Endothelial cell of umbilical vein (primary cell): ENCODE data around the gene AUTS2. TPM values are rescaled to one million over a fixed set of nuclear protein-coding genes. Genes with fewer than 3 reads are reported as not detected.

Experiments
- BruUV-seq: library from RNA; stranded (reverse); fragments of 400-500 nt; replicated peaks from 2 replicates; lab custom pipeline; 2021; lab: Mats Ljungman, UMichigan
- CTCF ChIA-PET: fragments of 300-600, 350-600 bp; sonication (Branson Sonifier 250); formaldehyde crosslinking; loops from one replicate; lab custom pipeline; 2021; ENCODE audit warnings: antibody characterized with exemption, inconsistent platforms; lab: Charles Lee
- POLR2A ChIA-PET: fragments of 300-600, 350-600 bp; sonication (Branson Sonifier 250); formaldehyde crosslinking; loops from one replicate; lab custom pipeline; 2021; ENCODE audit warnings: antibody characterized with exemption, inconsistent platforms; lab: Charles Lee
- DNase-seq: peaks from one replicate; pipeline ENCODE4 v3.0.0-alpha.2; 2011; ENCODE audit warnings: low read depth, low spot score
- FAIRE-seq: peaks from 2 replicates; lab custom pipeline; 2011; peaks lifted over from hg19 to GRCh38; lab: Jason Lieb, UNC
- H2AFZ ChIP-seq: 2 replicates; pipeline ENCODE4 v1.6.0; 2012; ENCODE audit warnings: low read depth, low read length, control low read depth, inconsistent platforms
- H3K27ac ChIP-seq: 2 replicates; pipeline ENCODE4 v1.5.1; 2011; ENCODE audit warnings: low read depth, mild to moderate bottlenecking, control low read depth, low read length, moderate library complexity; ENCODE audit not compliant: insufficient read depth
- H3K27me3 ChIP-seq, 2 experiments: 2 replicates each; pipeline versions ENCODE4 v1.6.0 to v1.6.1; 2011; ENCODE audit warnings: low read length in 2 of 2, mixed read lengths in 1 of 2; ENCODE audit not compliant: control insufficient read depth in 2 of 2, insufficient read depth in 2 of 2
- H3K36me3 ChIP-seq, 2 experiments: 2 replicates in 1 of 2; 3 replicates in 1 of 2; pipeline ENCODE4 v1.5.1; 2011; ENCODE audit warnings: low read length in 2 of 2, mild to moderate bottlenecking in 1 of 2, moderate library complexity in 1 of 2; ENCODE audit not compliant: control insufficient read depth in 2 of 2, insufficient read depth in 2 of 2; ENCODE audit errors: extremely low read depth in 1 of 2
- H3K4me1 ChIP-seq: 3 replicates; pipeline ENCODE4 v1.5.1; 2011; ENCODE audit warnings: mild to moderate bottlenecking, low read length; ENCODE audit not compliant: control insufficient read depth, insufficient read depth; ENCODE audit errors: extremely low read depth
- H3K4me2 ChIP-seq: 2 replicates; pipeline ENCODE4 v1.6.1; 2011; ENCODE audit warnings: low read length, control low read depth, mixed read lengths; ENCODE audit not compliant: insufficient read depth
- H3K4me3 ChIP-seq, 3 experiments: fragments of 200-600 bp in 1 of 3; sonication (generic), shearing (Covaris generic) in 1 of 3; replicated peaks in 1 of 3; 2 replicates each; pipeline ENCODE4 v1.5.1; 2011 to 2016; ENCODE audit warnings: control low read depth in 3 of 3, low read length in 3 of 3, mild to moderate bottlenecking in 2 of 3, inconsistent platforms in 1 of 3, low read depth in 1 of 3, moderate library complexity in 1 of 3; ENCODE audit not compliant: insufficient read depth in 1 of 3
- H3K79me2 ChIP-seq: 2 replicates; pipeline ENCODE4 v1.6.0; 2012; ENCODE audit warnings: low read length, inconsistent platforms; ENCODE audit not compliant: control insufficient read depth, insufficient read depth
- H3K9ac ChIP-seq: replicated peaks from 2 replicates; pipeline ENCODE3; 2011; ENCODE audit warnings: low read length, control low read depth; ENCODE audit not compliant: insufficient read depth; ENCODE audit errors: extremely low read depth
- H3K9me1 ChIP-seq: replicated peaks from 3 replicates; pipeline ENCODE4 v1.6.0; 2011; ENCODE audit warnings: mild to moderate bottlenecking, low read length; ENCODE audit not compliant: control insufficient read depth, insufficient read depth; ENCODE audit errors: extremely low read depth
- H3K9me3 ChIP-seq: replicated peaks from 2 replicates; pipeline ENCODE4 v1.5.1; 2012; ENCODE audit warnings: low read length, inconsistent platforms; ENCODE audit not compliant: control insufficient read depth, insufficient read depth
- H4K20me1 ChIP-seq: replicated peaks from 2 replicates; pipeline ENCODE3; 2011; ENCODE audit warnings: mild to moderate bottlenecking, low read length; ENCODE audit not compliant: control insufficient read depth, insufficient read depth; ENCODE audit errors: extremely low read depth
- CTCF ChIP-seq, 2 donors: IDR thresholded peaks; 1 replicate in 1 of 2; 2 replicates in 1 of 2; pipeline ENCODE4 v1.5.1; 2011; ENCODE audit warnings: low read length in 2 of 2, mild to moderate bottlenecking in 2 of 2, moderate library complexity in 2 of 2, control low read depth in 1 of 2, inconsistent platforms in 1 of 2, low read depth in 1 of 2; ENCODE audit not compliant: insufficient read depth in 1 of 2; ENCODE audit errors: extremely low read depth in 1 of 2
- EZH2 ChIP-seq: IDR thresholded peaks from 2 replicates; pipeline ENCODE4 v1.6.1; 2012; ENCODE audit warnings: borderline replicate concordance, low read depth, mild to moderate bottlenecking, moderate library complexity, low read length, inconsistent platforms; ENCODE audit not compliant: severe bottlenecking
- FOS ChIP-seq: IDR thresholded peaks from 2 replicates; pipeline ENCODE4 v1.6.1; 2011; ENCODE audit warnings: mild to moderate bottlenecking, low read length, moderate library complexity, borderline replicate concordance; ENCODE audit not compliant: insufficient read depth
- GATA2 ChIP-seq: IDR thresholded peaks from 2 replicates; pipeline ENCODE4 v1.7.0; 2011; ENCODE audit warnings: low read depth, mild to moderate bottlenecking, moderate library complexity, mixed read lengths, low read length; ENCODE audit not compliant: insufficient read length, insufficient read depth
- JUN ChIP-seq: IDR thresholded peaks from 2 replicates; pipeline ENCODE4 v1.6.1; 2011; ENCODE audit warnings: borderline replicate concordance, low read depth; ENCODE audit not compliant: insufficient read length, insufficient read depth
- MYC ChIP-seq: IDR thresholded peaks from one replicate; pipeline ENCODE4 v1.6.1; 2011; ENCODE audit warnings: mild to moderate bottlenecking, low read depth, low read length
- POLR2A ChIP-seq: IDR thresholded peaks from 2 replicates; pipeline ENCODE4 v1.6.1; 2012; ENCODE audit warnings: low read depth, mild to moderate bottlenecking, control low read depth, low read length
- POLR2AphosphoS5 ChIP-seq: IDR thresholded peaks from 2 replicates; pipeline ENCODE4 v1.6.1; 2012; ENCODE audit warnings: low read depth, mild to moderate bottlenecking, control low read depth, low read length, moderate library complexity; ENCODE audit not compliant: insufficient read depth
- dilution Hi-C: fragments of 300-500 bp; cut with MboI; formaldehyde crosslinking; loops from one replicate; pipeline ENCODE4 v1.15.0; 2019; ENCODE audit warnings: low sequenced_read_pairs; ENCODE audit not compliant: extremely low pct_ligation_motif_present
- intact Hi-C: fragments of 100-400 bp; cut with micrococcal nuclease; formaldehyde crosslinking; loops from one replicate; pipeline ENCODE4 v1.10.0; 2022
- polyA plus RNA-seq, 4 experiments: library from polyadenylated mRNA; depleted of rRNA in 3 of 4; stranded (reverse) in 3 of 4; unstranded in 1 of 4; fragments of >200 nt; gene quantifications; 2 replicates each; pipeline versions ENCODE4 v1.2.1 to v1.2.3, GENCODE V29; 2011 to 2012; ENCODE audit warnings: missing spikeins in 1 of 4
- total RNA-seq: library from RNA; stranded (reverse); gene quantifications from 2 replicates; pipeline ENCODE4 v1.2.3, GENCODE V29; 2021
- TF ChIP-seq, protein P1 (sequence below): IDR thresholded peaks from 2 replicates; pipeline ENCODE4 v1.6.1; 2011; ENCODE audit not compliant: insufficient read depth, insufficient read length

The AUTS2 gene
- total and polyA plus RNA-seq, 2 donors (not counting 3 experiments of a cell fraction or from before 2014, with no cell fraction given): 0.59 to 8.0 TPM

- POLR2A ChIA-PET: interaction anchor here (0.5 kb wide), 1 partner anchor 514 kb away, joined by 10 read pairs; no protein-coding TSS in a partner anchor
Observed at GRCh38 chr7:70034999-70035398, 436.7 kb downstream of the AUTS2 start.

More at GRCh38 chr7:70034999-70035398, 436.7 kb downstream of the AUTS2 start:
- H3K9me3 ChIP-seq: no peaks in the 10 kb centered on the region
- CTCF ChIA-PET: no interaction called here
- no peaks in the 10 kb centered on the region for H3K4me1 ChIP-seq
- intact Hi-C loops (no loop called here), dilution Hi-C loops (no loop called here)
- H4K20me1 ChIP-seq: no peaks in the 10 kb centered on the region
- no peak overlapping the region for H3K4me2 ChIP-seq
- no peaks in the 10 kb centered on the region for H3K36me3 ChIP-seq
- H3K27me3 ChIP-seq: no peaks in the 10 kb centered on the region
- DNase-seq (no peak), FAIRE-seq (no peak)
- TF ChIP-seq MYC: no peak
- TF ChIP-seq, protein P1, sequence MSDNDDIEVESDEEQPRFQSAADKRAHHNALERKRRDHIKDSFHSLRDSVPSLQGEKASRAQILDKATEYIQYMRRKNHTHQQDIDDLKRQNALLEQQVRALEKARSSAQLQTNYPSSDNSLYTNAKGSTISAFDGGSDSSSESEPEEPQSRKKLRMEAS: no peak
- TF ChIP-seq GATA2: no peak
- no peak for TF ChIP-seq POLR2AphosphoS5
- TF ChIP-seq FOS: no peak
- TF ChIP-seq CTCF (IDR thresholded peaks at IDR 0.05; ENCODE audit: extremely low read depth in 1 of 2, insufficient read depth in 1 of 2, low read depth in 1 of 2, low read length in 2 of 2): no peak
- TF ChIP-seq POLR2A: no peak
- no peak for TF ChIP-seq EZH2
- TF ChIP-seq JUN: no peak
- H2AFZ ChIP-seq: no peak overlapping the region
- no peaks in the 10 kb centered on the region for H3K9me1 ChIP-seq
- BruUV-seq: no TSS peak
- no peak overlapping the region for H3K27ac ChIP-seq
- no peak overlapping the region for H3K4me3 ChIP-seq
- no peak overlapping the region for H3K9ac ChIP-seq
- H3K79me2 ChIP-seq: no peaks in the 10 kb centered on the region
